ENCODE results near the gene LCN9.

- TF ChIP-seq POLR2A (IDR thresholded peaks at IDR 0.05) (no peak), CTCF (IDR thresholded peaks at IDR 0.05) (no peak)
These were observed 13.8 kb downstream of the LCN9 start for GRCh38 chr9:135676891-135677290.

Data from thyroid gland (tissue), 4 donors.